Suprapubic skin (tissue), 4 donors: ENCODE data around the gene CLPSL2. TPM values are rescaled to one million over a fixed set of nuclear protein-coding genes. Genes with fewer than 3 reads are reported as not detected.

Experiments used
- DNase-seq, 2 donors: peaks; one replicate each; pipeline ENCODE4 v3.0.0-alpha.2; 2019; ENCODE audit warnings: low spot score in 2 of 2
- H3K27ac ChIP-seq: fragments of 200-600 bp; sonication (generic); one replicate; pipeline ENCODE4 v1.5.1; 2019
- H3K27me3 ChIP-seq: fragments of 200-600 bp; sonication (generic); one replicate; pipeline ENCODE4 v1.5.1; 2019
- H3K36me3 ChIP-seq: fragments of 200-600 bp; sonication (generic); one replicate; pipeline ENCODE4 v1.5.1; 2019
- H3K4me1 ChIP-seq: fragments of 200-600 bp; sonication (generic); one replicate; pipeline ENCODE4 v1.5.1; 2019
- H3K4me3 ChIP-seq: fragments of 200-600 bp; sonication (generic); one replicate; pipeline ENCODE4 v1.5.1; 2019; ENCODE audit warnings: mild to moderate bottlenecking
- H3K9me3 ChIP-seq: fragments of 200-600 bp; sonication (generic); one replicate; pipeline ENCODE4 v1.5.1; 2019
- EP300 ChIP-seq: sonication (generic); formaldehyde crosslinking; IDR thresholded peaks from one replicate; pipeline ENCODE4 v1.6.1; 2017; ENCODE audit warnings: antibody characterized with exemption
- POLR2A ChIP-seq, 2 donors: fragments of 450-650 bp; IDR thresholded peaks; one replicate each; pipeline ENCODE4 v1.6.1; 2017; ENCODE audit warnings: antibody characterized with exemption in 2 of 2, mild to moderate bottlenecking in 2 of 2, moderate library complexity in 2 of 2
- POLR2AphosphoS5 ChIP-seq, 3 donors: sonication (generic); formaldehyde crosslinking; IDR thresholded peaks; one replicate each; pipeline ENCODE4 v1.6.1; 2017; ENCODE audit warnings: antibody characterized with exemption in 3 of 3
- WGBS: methylation state at CpG from one replicate; pipeline ENCODE4 v1.1.5; 2018; 5-methylcytosine and 5-hydroxymethylcytosine counted together
- total RNA-seq, 4 donors: library from RNA; depleted of rRNA; stranded (reverse); fragments of >200 nt; gene quantifications; one replicate each; pipeline ENCODE4 v1.1.0, GENCODE V29; 2016
- TF ChIP-seq, protein P1 (sequence below), 2 donors: fragments of 200-600 bp in 1 of 2; fragments of 450-650 bp in 1 of 2; sonication (generic) in 1 of 2; IDR thresholded peaks; one replicate each; pipeline ENCODE4 v1.5.1; 2016 to 2019; ENCODE audit warnings: antibody characterized with exemption in 2 of 2, mild to moderate bottlenecking in 1 of 2, moderate library complexity in 1 of 2

The CLPSL2 gene
- total RNA-seq, 4 donors from 2014 or later, result not detected

DNA sequence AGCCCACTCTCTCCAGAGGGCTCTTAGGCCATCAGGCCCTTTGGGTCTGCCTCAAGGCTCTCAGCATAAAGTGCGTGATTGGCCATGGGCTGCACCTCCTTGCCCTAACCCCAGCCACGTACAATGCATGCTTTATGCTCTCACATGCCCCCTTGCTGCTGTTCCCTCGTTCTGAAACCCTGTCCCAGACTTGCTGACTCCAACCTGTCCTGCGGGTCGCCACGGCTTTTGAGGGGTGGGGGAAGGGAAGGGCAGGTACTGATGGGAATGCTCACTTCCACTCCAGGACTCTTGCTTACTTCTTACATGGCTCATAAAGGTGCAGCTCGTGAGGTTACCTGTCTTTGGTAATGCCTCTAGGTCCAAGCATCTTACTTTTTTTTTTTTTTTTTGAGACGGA lies 33.6 kb upstream of the CLPSL2 start:
- no peaks in the 10 kb centered on the region for H3K36me3 ChIP-seq
- TF ChIP-seq EP300, result no peak
- no peak overlapping the region for H3K27ac ChIP-seq
- no peaks in the 10 kb centered on the region for H3K9me3 ChIP-seq
- no peaks in the 10 kb centered on the region for H3K27me3 ChIP-seq
- 42% methylated on average over 8 of the region's 8 CpGs for WGBS
- H3K4me3 ChIP-seq, result no peak overlapping the region
- H3K4me1 ChIP-seq, result no peaks in the 10 kb centered on the region
- DNase-seq, result no peak

DNA sequence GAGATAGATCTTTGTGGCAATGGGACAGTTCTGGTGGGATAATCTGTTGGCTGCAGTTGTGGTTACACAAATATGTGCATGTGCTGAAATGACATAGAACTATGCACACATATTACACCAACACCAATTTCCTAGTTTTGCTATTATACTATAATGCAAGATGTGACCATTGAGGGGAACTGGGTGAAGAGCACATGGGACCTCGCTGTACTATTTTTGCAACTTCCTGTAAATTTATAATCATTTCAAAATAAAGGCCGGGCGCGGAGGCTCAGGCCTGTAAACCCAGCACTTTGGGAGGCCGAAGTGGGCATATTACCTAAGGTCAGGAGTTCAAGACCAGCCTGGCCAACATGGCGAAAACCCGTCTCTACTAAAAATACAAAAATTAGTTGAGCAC lies 30.9 kb upstream of the CLPSL2 start:
- Histone ChIP-seq H3K4me3 (no peak overlapping the region), H3K36me3 (no peaks in the 10 kb centered on the region), H3K27ac (no peak overlapping the region), H3K9me3 (no peaks in the 10 kb centered on the region), H3K4me1 (no peaks in the 10 kb centered on the region), H3K27me3 (no peaks in the 10 kb centered on the region)
- 93% methylated on average over 7 of the region's 7 CpGs for WGBS
- no peak for DNase-seq
- TF ChIP-seq, protein P1, sequence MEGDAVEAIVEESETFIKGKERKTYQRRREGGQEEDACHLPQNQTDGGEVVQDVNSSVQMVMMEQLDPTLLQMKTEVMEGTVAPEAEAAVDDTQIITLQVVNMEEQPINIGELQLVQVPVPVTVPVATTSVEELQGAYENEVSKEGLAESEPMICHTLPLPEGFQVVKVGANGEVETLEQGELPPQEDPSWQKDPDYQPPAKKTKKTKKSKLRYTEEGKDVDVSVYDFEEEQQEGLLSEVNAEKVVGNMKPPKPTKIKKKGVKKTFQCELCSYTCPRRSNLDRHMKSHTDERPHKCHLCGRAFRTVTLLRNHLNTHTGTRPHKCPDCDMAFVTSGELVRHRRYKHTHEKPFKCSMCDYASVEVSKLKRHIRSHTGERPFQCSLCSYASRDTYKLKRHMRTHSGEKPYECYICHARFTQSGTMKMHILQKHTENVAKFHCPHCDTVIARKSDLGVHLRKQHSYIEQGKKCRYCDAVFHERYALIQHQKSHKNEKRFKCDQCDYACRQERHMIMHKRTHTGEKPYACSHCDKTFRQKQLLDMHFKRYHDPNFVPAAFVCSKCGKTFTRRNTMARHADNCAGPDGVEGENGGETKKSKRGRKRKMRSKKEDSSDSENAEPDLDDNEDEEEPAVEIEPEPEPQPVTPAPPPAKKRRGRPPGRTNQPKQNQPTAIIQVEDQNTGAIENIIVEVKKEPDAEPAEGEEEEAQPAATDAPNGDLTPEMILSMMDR (IDR thresholded peaks at IDR 0.05), result no peak
- no peak for TF ChIP-seq POLR2AphosphoS5 (IDR thresholded peaks at IDR 0.05)
- no peak for TF ChIP-seq POLR2A (IDR thresholded peaks at IDR 0.05)
- TF ChIP-seq EP300, result no peak

DNA sequence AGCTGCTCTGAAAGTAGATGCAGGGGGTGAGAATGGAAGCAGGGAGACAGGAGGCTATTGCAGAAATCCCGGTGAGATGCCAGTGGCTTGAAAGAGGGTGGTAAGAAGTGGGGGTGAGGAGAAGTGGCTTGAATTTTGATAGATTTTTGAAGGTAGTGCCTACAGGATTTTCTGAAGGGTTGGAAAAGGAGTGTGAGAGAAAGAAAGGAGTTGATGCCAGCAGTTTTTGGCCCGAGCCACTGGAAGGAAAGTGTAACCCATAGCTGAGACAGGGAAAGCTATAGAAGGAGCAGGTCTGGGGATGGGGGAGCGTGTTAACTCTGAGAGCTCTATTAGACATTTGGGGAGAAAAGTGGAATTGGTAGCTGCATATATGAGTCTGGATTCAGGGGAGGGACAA lies 29.9 kb upstream of the CLPSL2 start:
- Histone ChIP-seq H3K36me3 (no peaks in the 10 kb centered on the region), H3K4me1 (no peaks in the 10 kb centered on the region), H3K9me3 (no peaks in the 10 kb centered on the region), H3K4me3 (no peak overlapping the region), H3K27me3 (no peaks in the 10 kb centered on the region), H3K27ac (no peak overlapping the region)
- DNase-seq, result no peak
- TF ChIP-seq EP300, result no peak
- WGBS, result 85% methylated on average over 3 of the region's 3 CpGs

DNA sequence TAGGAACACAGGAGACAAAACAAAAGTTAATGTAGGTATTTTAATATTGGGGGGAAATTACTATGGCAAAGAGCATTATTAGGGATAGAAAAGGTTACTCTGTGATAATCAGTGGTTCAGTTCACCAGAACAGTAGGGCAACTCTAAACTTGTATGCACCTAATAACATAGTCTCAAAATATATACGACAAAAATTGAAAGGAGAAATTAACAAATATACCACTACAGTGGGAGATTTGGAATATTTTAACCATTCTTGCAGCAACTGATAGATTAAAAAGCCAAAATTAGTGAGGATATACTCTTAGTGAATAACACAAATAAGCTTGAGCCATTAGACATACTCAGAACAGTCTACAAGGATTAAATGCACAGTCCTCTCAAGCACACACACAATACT lies 28.5 kb upstream of the CLPSL2 start:
- H3K4me3 ChIP-seq, result no peak overlapping the region
- no peak for DNase-seq
- H3K4me1 ChIP-seq, result no peaks in the 10 kb centered on the region
- H3K27me3 ChIP-seq, result no peaks in the 10 kb centered on the region
- WGBS, result 100% methylated on average over 1 of the region's 1 CpG
- H3K9me3 ChIP-seq, result no peaks in the 10 kb centered on the region
- no peaks in the 10 kb centered on the region for H3K36me3 ChIP-seq
- TF ChIP-seq POLR2AphosphoS5 (IDR thresholded peaks at IDR 0.05), result no peak
- H3K27ac ChIP-seq, result no peak overlapping the region

DNA sequence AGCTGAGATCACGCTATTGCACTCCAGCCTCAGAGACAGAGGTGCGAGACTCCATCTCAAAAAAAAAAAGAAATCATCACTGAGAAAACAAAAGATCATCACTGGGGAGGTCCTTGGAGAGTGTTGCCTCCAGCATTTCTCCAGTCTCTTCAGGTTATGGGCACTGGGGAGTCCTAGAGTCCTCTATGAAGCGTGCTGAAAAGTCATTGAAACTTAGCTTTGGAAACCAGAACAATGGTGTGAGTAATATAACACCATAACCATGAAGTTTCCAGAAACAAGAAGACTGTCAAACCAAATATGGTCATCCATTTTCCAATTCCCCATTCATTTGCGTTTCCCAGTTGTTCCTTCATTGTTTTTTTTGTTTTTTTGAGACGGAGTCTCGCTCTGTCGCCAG lies 25.8 kb upstream of the CLPSL2 start:
- WGBS, result 88% methylated on average over 7 of the region's 7 CpGs
- Histone ChIP-seq H3K27ac (no peak overlapping the region), H3K4me1 (no peaks in the 10 kb centered on the region), H3K9me3 (no peaks in the 10 kb centered on the region), H3K36me3 (no peaks in the 10 kb centered on the region), H3K4me3 (no peak overlapping the region), H3K27me3 (no peaks in the 10 kb centered on the region)
- TF ChIP-seq POLR2A (IDR thresholded peaks at IDR 0.05) (no peak), EP300 (no peak), POLR2AphosphoS5 (IDR thresholded peaks at IDR 0.05) (no peak)
- TF ChIP-seq, protein P1 (IDR thresholded peaks at IDR 0.05), result no peak
- no peak for DNase-seq

DNA sequence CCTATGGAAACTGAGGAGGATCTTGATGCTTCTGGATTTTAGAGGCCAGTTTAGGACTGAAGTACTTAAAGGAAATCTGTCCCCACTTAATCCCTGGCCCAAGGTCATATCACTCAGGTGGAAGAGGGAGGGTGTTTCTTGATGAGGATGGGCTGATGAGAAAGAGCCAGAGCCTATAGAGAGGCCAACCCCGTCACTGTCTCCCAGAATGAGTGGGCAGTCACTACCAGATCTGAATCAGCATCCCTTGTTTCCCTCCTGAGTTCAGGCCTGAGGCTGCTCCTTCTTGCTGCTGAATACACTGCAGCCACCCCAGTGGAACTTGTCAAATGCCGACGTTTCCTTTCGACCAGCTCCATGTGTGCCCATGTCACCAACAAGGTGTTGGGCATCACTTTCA lies 24.8 kb upstream of the CLPSL2 start:
- WGBS, result 83% methylated on average over 4 of the region's 4 CpGs
- H3K9me3 ChIP-seq, result no peaks in the 10 kb centered on the region
- no peak overlapping the region for H3K4me3 ChIP-seq
- H3K27me3 ChIP-seq, result no peaks in the 10 kb centered on the region
- H3K36me3 ChIP-seq, result no peaks in the 10 kb centered on the region
- TF ChIP-seq POLR2A (IDR thresholded peaks at IDR 0.05) (no peak), EP300 (no peak), POLR2AphosphoS5 (IDR thresholded peaks at IDR 0.05) (no peak)
- TF ChIP-seq, protein P1 (IDR thresholded peaks at IDR 0.05), result no peak
- H3K27ac ChIP-seq, result no peak overlapping the region
- DNase-seq, result peak in 1 of 2 donors; percentile 28
- no peaks in the 10 kb centered on the region for H3K4me1 ChIP-seq

DNA sequence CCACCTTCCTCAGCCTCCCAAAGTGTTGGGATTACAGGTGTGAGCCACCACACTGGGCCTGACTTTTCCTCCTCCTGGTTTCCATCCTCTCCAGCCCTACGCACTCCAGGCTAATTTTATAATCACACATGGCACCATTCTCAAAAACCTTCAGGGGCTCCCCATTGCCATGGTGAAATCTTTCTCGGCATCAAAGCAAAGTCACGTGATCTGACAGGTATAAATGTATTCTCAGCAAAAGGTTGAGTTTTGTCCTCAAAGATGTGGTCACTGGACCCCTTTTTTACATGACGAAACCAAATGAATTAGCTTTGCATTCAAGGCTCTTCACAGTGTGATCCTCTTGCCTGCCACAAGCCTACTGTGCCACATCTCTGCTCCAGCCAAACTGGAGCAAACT lies 24.1 kb upstream of the CLPSL2 start:
- H3K9me3 ChIP-seq, result no peaks in the 10 kb centered on the region
- TF ChIP-seq POLR2AphosphoS5 (IDR thresholded peaks at IDR 0.05) (no peak), EP300 (no peak), POLR2A (IDR thresholded peaks at IDR 0.05) (no peak)
- TF ChIP-seq, protein P1 (IDR thresholded peaks at IDR 0.05), result no peak
- H3K4me3 ChIP-seq, result no peak overlapping the region
- WGBS, result 87% methylated on average over 4 of the region's 4 CpGs
- no peaks in the 10 kb centered on the region for H3K27me3 ChIP-seq
- H3K36me3 ChIP-seq, result no peaks in the 10 kb centered on the region
- H3K27ac ChIP-seq, result no peak overlapping the region
- no peaks in the 10 kb centered on the region for H3K4me1 ChIP-seq
- peak in 1 of 2 donors; percentile 1 for DNase-seq
